HepG2 (cell line): Measurements from ENCODE around the gene AVPR2. TPM values are rescaled to one million over a fixed set of nuclear protein-coding genes. Genes with fewer than 3 reads are reported as not detected.

Experiments
- MLXIP ChIP-seq: sonication (generic); formaldehyde crosslinking; IDR thresholded peaks from 2 replicates; pipeline ENCODE4 v1.9.0; 2021; ENCODE audit warnings: missing genetic modification reagents, borderline replicate concordance
- TFAP4 ChIP-seq: sonication (generic); IDR thresholded peaks from 2 replicates; pipeline ENCODE4 v1.6.1; 2016; ENCODE audit warnings: low read depth, borderline replicate concordance
- polyA plus RNA-seq, 8 experiments: library from polyadenylated mRNA; depleted of rRNA in 3 of 8; stranded (reverse) in 7 of 8; unstranded in 1 of 8; fragments of >200 nt; fragmentation: Illumina TruSeq in 4 of 8; extraction: Trizol in 4 of 8; gene quantifications; 2 replicates each; pipeline versions ENCODE4 v1.2.1 to v1.2.3, GENCODE V29; 2011 to 2016; ENCODE audit warnings: low read depth in 4 of 8, missing spikeins in 1 of 8, mixed read lengths in 1 of 8; ENCODE audit not compliant: insufficient read depth in 1 of 8
- total RNA-seq, 5 experiments: library from RNA; depleted of rRNA; stranded (reverse); fragments of >200 nt; fragmentation: Illumina TruSeq; extraction: Trizol; gene quantifications; 2 replicates each; pipeline ENCODE4 v1.2.3, GENCODE V29; 2016; ENCODE audit warnings: low read depth in 1 of 5
- TF ChIP-seq, protein P1 (sequence below), 2 experiments: sonication (generic) in 1 of 2; formaldehyde crosslinking in 1 of 2; IDR thresholded peaks; 2 replicates each; pipeline versions ENCODE4 v1.4.0 to v1.6.1; 2018 to 2020; ENCODE audit warnings: missing genetic modification reagents in 2 of 2, borderline replicate concordance in 1 of 2, low read depth in 1 of 2, mild to moderate bottlenecking in 1 of 2, missing biosample characterization in 1 of 2

AVPR2 gene
- total and polyA plus RNA-seq, 2 of the 13 experiments (the other 11 are each of a cell fraction or from before 2014, with no cell fraction given), result not detected

GRCh38 chrX:153922932-153923857 is 18.7 kb downstream of the AVPR2 start (continued):
- TF ChIP-seq MLXIP (CRISPR knock-in tag) (no peak), TFAP4 (0 out of 2 replicates have a peak, but pooled peaks have one; percentile 26)
- TF ChIP-seq, protein P1, sequence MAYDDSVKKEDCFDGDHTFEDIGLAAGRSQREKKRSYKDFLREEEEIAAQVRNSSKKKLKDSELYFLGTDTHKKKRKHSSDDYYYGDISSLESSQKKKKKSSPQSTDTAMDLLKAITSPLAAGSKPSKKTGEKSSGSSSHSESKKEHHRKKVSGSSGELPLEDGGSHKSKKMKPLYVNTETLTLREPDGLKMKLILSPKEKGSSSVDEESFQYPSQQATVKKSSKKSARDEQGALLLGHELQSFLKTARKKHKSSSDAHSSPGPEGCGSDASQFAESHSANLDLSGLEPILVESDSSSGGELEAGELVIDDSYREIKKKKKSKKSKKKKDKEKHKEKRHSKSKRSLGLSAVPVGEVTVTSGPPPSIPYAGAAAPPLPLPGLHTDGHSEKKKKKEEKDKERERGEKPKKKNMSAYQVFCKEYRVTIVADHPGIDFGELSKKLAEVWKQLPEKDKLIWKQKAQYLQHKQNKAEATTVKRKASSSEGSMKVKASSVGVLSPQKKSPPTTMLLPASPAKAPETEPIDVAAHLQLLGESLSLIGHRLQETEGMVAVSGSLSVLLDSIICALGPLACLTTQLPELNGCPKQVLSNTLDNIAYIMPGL (CRISPR knock-in tag; IDR thresholded peaks at IDR 0.05; ENCODE audit: borderline replicate concordance in 1 of 2, low read depth in 1 of 2), result 0 out of 4 replicates have a peak, but pooled peaks of 1 of the 2 experiments have one; percentile 9
